ENCODE data around the gene ARHGAP21.
A peak's percentile ranks its signal among the peaks of the same experiment; 100 is the strongest.
"Not testable (repeated sequence)": the region's sequence is repeated elsewhere in the genome, so short reads cannot be mapped to it uniquely, and the experiment has no call there.

ARHGAP21 gene

DNA sequence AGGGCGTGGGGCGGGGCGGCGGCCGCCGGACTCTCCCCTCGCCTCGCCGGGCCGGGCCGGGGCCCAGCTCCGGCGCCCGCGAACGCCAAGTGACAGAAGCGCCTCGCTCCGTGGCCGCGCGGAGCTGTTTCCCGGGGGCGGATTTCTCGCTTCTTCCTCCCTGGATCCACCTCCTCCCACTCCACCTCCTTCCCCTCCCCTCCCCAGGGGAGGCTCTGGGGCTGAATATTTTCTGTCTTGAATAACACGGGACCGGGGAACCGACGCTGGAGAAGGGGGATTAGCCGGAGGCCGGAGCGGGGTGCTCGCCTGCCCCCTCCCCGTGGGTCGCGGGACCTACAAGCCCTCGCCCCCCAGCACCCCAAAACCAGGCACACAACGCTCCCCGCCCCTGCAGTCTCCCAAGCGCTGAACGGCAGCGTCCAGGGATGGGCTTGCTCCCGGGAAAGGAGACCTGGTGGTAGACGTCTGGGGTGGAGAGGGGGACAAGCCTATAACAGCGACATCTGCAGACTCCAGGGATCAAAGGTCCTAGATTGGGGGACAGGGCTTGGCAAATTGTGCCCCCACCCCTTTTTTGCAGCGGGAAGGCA is at the start of gene ARHGAP21:
Gene ARHGAP21 (minus strand): TSS at position 100 of the 593 bp plus-strand sequence. CDS start 1,988 bp downstream, outside the sequence.
- peak; percentile 42 for ATAC-seq
- peaks cover 29% of the 10 kb centered on the region for H3K4me1 Mint-ChIP-seq
- H3K4me3 Mint-ChIP-seq = peak within 1 kb of the TSS; percentile 92 to 95
- H3K27ac Mint-ChIP-seq = peak within 1 kb of the TSS; percentile 92 to 93
- no peaks in the 10 kb centered on the region for H3K27me3 Mint-ChIP-seq
- DNase-seq = peak; percentile 54 to 62
- no peaks in the 10 kb centered on the region for H3K9me3 Mint-ChIP-seq

DNA sequence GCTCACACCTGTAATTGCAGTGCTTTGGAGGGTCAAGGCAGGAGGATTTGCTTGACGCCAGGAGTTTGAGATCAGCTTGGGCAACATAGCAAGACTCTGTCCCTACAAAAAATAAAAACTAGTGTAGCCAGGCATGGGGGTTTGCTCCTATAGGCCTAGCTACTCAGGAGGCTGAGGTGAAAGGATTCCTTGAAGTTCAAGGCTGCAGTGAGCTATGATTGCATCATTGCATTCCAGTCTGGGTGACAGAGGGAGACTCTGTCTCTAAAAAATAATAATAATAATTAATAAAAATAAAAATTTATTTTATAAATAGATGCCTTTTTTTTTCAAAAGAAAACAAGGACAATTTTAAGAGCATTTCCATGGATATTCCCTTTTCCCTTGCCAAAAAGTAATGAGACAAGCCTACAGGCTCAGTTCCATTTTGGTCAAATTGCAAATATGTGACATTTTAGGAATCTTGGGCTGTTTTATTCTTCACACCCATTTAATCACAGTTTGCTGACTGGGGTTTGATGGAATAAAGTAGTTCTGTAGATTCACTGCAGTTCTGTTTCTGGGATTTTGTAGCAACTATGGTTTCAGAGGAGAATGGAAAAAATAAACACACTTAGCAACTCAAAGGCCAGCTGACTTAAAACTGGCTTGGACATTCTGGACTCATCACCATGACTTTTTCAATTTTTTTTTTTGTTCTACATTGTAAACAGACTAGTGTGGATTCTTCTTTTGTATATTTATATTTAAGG is 48.4 kb upstream of the ARHGAP21 start:
- no peak for DNase-seq
- no peak for ATAC-seq
- Mint-ChIP-seq H3K9me3 (no peaks in the 10 kb centered on the region), H3K4me1 (peaks cover 12% of the 10 kb centered on the region), H3K4me3 (no peak overlapping the region), H3K27ac (no peak overlapping the region), H3K27me3 (no peaks in the 10 kb centered on the region)

DNA sequence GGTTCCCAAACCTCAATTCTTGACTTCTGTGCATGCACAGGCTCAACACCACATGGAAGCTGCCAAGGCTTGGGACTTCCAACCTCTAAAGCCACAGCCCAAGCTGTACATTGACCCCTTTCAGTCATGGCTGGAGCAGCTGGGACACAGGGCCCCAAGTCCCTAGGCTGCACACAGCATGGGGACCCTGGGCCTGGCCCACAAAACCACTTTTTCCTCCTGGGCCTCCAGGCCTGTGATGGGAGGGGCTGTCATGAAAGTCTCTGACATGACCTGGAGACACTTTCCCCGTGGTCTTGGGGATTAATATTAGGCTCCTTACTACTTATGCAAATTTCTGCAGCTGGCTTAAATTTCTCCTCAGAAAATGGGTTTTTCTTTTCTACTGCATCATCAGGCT is 41.3 kb upstream of the ARHGAP21 start:
- peaks cover 20 to 28% of the 10 kb centered on the region in 2 donors for H3K9me3 Mint-ChIP-seq
- not testable (repeated sequence) for H3K27me3 Mint-ChIP-seq, H3K4me1 Mint-ChIP-seq, H3K27ac Mint-ChIP-seq, H3K4me3 Mint-ChIP-seq, DNase-seq, ATAC-seq

DNA sequence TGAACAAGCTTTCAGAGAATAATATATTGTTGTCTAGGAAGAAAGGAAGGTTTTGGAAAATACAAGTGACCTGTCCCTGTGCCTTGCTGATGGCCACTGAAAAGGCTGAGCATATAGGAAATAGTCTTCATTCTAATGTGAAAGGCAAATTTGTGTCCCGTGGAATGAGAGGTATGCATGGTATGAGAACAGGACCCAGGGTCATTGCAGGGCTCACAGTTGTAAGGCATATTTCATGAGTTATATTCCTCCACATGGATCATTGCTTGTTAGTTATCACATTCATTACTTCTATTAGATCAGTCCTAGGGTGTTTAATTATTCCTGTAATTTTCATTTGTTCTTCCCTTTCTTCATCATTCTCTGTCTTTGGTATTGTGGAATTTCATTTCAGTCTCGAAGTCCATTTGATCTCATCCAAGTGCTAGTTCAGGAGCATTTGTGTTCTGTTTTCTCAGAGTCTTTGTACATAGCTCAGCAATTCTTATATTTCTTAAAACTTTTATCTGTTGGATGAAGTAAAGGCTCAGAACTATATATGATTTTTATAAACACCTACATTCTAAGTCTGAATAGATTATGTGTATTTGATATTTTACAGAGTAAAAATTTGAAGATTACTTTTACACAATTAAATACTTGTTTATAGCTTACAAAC is 39.4 kb upstream of the ARHGAP21 start:
- no peak for ATAC-seq
- no peak for DNase-seq
- no peaks in the 10 kb centered on the region for H3K27me3 Mint-ChIP-seq

DNA sequence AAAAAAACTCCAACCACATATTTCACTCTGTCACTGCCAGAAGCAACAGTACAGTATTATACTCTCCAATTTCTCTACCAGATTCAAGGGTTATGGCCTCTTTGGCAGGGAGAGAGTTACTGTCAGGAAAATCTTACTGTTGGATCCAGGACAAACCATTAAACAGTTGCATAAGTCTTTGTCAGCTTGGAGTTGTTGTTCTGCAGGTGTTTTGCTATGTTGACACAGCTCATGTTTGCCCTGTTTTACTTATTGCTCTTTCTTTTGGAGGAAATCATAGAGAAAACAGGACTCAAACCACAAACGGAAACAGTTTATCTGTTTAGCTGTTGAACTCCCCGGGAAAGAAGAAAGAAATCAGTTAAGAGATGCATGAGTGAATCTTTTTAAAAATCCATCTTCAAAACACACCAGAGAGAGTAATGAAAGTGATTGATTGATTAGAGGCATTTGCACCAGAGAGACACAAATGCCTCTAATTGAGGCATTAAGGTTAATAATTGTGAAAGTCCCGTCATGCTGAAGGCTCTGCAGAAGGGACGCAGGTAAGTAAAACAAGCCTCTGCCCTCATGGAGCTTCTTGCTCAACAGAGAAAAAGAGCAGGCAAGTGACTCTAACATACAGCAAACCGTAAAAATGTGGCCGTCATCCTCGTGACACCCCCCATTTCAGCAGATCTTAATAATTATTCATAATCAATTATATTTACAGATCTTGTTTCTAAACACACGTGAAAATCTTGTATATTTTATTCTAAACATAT is 38.7 kb upstream of the ARHGAP21 start:
- no peak overlapping the region for H3K27ac Mint-ChIP-seq

More for the DNA sequence above, 39.4 kb upstream of the ARHGAP21 start:
- Mint-ChIP-seq H3K4me1 (no peaks in the 10 kb centered on the region), H3K27ac (no peak overlapping the region), H3K4me3 (no peak overlapping the region), H3K9me3 (peaks cover 20 to 28% of the 10 kb centered on the region in 2 donors)

DNA sequence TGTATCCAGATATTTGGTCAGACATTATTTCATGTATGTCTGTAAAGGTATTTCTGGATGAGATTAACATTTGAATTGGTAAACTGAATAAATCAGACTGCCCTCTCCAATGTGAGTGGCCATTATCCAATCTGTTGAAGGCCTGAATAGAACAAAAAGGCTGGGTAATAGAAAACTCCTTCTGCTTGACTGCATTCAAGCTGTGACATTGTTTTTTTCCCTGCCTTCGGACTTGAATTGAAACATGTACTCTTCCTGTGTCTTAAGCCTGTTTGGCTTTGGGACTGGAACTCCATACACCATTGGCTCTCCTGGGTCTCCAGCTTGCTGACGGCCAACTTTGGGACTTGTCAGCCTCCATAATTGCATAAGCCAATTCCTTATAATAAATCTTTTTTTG is 36.0 kb upstream of the ARHGAP21 start:
- H3K4me1 Mint-ChIP-seq = no peaks in the 10 kb centered on the region
- no peak overlapping the region for H3K27ac Mint-ChIP-seq
- H3K27me3 Mint-ChIP-seq = no peaks in the 10 kb centered on the region
- peaks cover 9 to 15% of the 10 kb centered on the region in 2 donors for H3K9me3 Mint-ChIP-seq
- no peak overlapping the region for H3K4me3 Mint-ChIP-seq
- no peak for DNase-seq
- no peak for ATAC-seq

More for the DNA sequence above, 38.7 kb upstream of the ARHGAP21 start:
- no peaks in the 10 kb centered on the region for H3K4me1 Mint-ChIP-seq
- H3K27me3 Mint-ChIP-seq = no peaks in the 10 kb centered on the region
- no peak for DNase-seq
- ATAC-seq = no peak
- peaks cover 20 to 28% of the 10 kb centered on the region in 2 donors for H3K9me3 Mint-ChIP-seq
- no peak overlapping the region for H3K4me3 Mint-ChIP-seq

DNA sequence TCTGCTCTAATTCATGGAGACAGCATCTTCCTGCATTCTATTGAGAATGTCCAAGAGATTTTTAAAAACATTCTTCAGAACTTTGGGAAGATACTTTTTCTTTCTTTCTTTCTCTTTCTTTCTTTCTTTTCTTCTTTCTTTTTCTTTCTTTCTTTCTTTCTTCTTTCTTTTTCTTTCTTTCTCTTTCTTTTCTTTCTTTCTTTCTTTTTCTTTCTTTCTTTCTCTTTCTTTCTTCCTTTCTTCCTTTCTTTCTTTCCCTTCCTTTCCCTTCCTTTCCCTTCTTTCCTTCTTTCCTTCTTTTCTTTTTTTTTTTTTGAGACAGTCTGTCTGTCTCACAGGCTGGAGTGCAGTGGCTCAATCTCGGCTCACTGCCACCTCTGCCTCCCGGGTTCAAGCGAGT is 34.6 kb upstream of the ARHGAP21 start:
- DNase-seq, H3K27ac Mint-ChIP-seq, H3K4me3 Mint-ChIP-seq, H3K27me3 Mint-ChIP-seq, ATAC-seq, H3K4me1 Mint-ChIP-seq, H3K9me3 Mint-ChIP-seq: not testable (repeated sequence)

DNA sequence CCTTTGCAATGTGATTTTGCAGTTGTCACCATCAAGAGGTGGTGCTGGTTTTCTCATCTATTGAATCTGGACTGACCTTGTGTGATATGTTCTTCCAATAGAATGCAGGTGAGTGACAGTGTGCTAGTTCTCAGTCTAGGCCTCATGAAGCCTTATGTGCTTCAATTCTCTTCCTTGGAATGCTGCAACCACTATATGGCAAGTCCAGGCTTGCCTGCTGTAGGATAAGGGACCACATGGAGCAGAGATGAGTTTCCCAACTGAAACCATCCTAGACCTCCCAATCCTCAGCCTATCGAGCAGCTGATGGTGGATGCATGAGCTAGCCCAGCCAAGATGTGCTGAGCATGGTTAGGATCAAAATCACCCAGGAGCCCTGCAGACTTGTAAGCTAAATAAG is 32.6 kb upstream of the ARHGAP21 start:
- H3K27ac Mint-ChIP-seq = no peak overlapping the region
- DNase-seq (no peak), ATAC-seq (no peak)
- peaks cover 0 to 7% of the 10 kb centered on the region in 2 donors for H3K9me3 Mint-ChIP-seq
- H3K4me1 Mint-ChIP-seq = no peaks in the 10 kb centered on the region
- H3K27me3 Mint-ChIP-seq = no peaks in the 10 kb centered on the region
- H3K4me3 Mint-ChIP-seq = no peak overlapping the region

DNA sequence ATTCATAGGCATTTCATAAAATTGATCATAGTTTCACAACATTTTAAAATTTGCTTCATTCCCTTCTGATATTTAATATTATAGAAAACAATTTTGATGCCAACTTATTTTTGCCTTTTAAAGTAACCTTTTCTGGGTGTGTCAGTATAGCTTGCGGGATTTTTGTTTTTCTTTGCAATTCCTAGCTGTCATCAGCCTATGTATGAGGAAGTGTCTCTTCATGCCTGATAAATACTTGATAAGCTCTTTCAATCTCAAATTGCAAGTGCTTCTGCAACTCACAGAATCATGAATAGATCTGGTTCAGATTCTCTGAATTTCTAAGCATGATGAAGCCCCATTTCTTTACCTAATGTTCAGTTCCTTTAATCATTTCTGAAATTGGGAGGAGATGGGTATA is 28.0 kb upstream of the ARHGAP21 start:
- no peak for ATAC-seq
- Mint-ChIP-seq H3K27me3 (no peaks in the 10 kb centered on the region), H3K4me1 (no peaks in the 10 kb centered on the region), H3K9me3 (no peaks in the 10 kb centered on the region), H3K4me3 (no peak overlapping the region), H3K27ac (no peak overlapping the region)
- no peak for DNase-seq

DNA sequence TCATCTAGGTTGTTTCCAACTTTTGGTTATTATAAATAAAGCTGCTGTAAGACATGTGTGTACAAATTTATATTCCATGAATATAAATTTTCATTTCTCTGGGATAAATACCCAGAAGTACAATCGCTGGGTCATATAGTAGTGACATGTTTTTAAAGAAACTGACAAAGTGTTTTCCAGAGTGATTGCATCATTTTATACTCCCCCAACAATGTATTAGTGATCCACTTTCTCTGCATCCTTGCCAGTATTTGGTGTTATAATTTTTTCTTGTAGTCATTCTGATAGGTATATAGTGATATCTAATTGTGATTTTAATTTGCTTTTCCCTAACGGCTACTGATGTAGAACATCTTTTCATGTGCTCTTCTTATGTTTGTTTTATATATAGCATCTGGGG is 27.0 kb upstream of the ARHGAP21 start:
- Mint-ChIP-seq H3K4me1 (no peaks in the 10 kb centered on the region), H3K4me3 (no peak overlapping the region), H3K9me3 (no peaks in the 10 kb centered on the region), H3K27me3 (no peaks in the 10 kb centered on the region), H3K27ac (no peak overlapping the region)
- ATAC-seq = no peak
- no peak for DNase-seq

DNA sequence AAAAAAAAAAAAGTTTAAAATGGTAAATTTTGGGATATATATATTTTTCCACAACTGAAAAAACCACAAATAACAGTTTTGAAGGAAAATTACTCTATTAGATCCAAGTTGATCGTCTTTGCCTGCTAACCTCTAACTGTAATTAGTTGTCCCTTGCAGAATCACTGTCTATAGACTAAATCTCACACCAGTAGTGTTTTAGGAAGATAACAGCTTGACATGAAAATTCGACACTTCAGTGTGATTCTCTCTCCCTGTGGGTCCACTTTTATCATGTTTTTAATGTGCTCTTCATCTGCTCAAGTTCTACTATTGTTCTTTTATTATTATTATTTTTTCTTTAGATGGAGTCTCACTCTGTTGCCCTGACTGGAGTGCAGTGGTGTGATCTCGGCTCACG is 24.5 kb upstream of the ARHGAP21 start:
- no peak for ATAC-seq
- Mint-ChIP-seq H3K4me3 (no peak overlapping the region), H3K4me1 (no peaks in the 10 kb centered on the region), H3K27ac (no peak overlapping the region), H3K9me3 (no peaks in the 10 kb centered on the region), H3K27me3 (no peaks in the 10 kb centered on the region)
- DNase-seq = no peak

DNA sequence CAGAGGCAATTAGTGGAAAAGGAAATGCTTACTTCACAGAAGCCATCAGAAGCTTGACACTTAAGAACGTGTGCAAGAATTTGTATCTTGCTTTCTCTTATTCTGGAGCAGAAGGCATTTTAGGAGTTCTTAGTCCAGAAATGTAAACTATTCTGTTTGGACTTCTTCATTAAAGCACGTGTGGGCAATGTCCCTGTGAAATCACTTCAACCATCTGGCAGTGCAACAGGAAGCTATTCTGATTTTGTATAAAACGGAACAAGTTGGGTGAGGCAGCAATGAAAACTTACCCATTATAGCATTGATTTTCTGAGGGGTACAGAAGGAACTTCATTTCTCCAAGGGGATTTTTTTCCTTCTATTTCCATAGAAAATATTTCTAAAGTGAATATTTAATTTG is 21.3 kb upstream of the ARHGAP21 start:
- Mint-ChIP-seq H3K27ac (no peak overlapping the region), H3K4me3 (no peak overlapping the region), H3K4me1 (no peaks in the 10 kb centered on the region), H3K9me3 (no peaks in the 10 kb centered on the region), H3K27me3 (no peaks in the 10 kb centered on the region)
- DNase-seq (no peak), ATAC-seq (no peak)

DNA sequence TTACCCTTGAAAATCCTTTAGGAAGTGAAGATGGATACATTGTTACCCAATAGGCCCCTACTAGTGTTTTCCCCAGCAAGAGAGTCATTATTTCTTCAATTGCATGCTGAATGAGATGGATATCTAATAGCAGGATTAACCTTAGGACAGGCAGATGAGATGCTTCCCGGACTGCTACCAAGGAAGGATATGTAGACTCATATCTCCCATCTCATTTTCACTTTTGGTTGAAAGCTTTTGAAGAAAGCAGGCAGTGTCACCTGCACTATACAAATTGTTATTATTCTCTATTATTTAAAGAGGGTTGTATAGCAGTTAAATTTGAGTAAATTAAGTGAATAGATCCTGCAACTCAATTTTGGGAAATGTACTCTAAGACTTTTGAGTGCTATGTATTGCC is 17.0 kb upstream of the ARHGAP21 start:
- no peak overlapping the region for H3K4me3 Mint-ChIP-seq
- H3K27ac Mint-ChIP-seq = no peak overlapping the region

DNA sequence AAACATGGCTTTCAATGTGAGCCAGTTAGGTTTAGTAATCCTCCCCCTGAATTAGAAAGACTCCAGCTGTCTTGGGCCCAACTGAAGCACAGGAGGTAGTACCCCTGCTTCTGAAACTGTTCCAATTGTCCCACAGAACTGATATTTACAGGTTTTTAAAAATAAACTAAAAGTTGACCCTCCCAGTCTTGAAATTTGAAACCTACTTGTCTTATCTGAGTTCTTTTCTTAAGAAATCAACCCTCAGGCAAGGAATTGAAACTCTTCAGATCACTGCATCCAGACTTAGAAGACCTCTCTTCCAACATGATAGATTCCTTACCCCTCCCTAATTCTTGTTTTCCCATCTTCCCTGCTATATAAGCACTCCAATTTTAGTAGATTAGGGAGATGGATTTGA is 13.3 kb upstream of the ARHGAP21 start:
- H3K4me1 Mint-ChIP-seq = no peaks in the 10 kb centered on the region
- no peaks in the 10 kb centered on the region for H3K9me3 Mint-ChIP-seq
- ATAC-seq (no peak), DNase-seq (no peak)
- no peaks in the 10 kb centered on the region for H3K27me3 Mint-ChIP-seq
- H3K27ac Mint-ChIP-seq = no peak overlapping the region
- no peak overlapping the region for H3K4me3 Mint-ChIP-seq

More for the DNA sequence above, 17.0 kb upstream of the ARHGAP21 start:
- Mint-ChIP-seq H3K27me3 (no peaks in the 10 kb centered on the region), H3K4me1 (no peaks in the 10 kb centered on the region), H3K9me3 (no peaks in the 10 kb centered on the region)
- DNase-seq = no peak
- ATAC-seq = no peak

DNA sequence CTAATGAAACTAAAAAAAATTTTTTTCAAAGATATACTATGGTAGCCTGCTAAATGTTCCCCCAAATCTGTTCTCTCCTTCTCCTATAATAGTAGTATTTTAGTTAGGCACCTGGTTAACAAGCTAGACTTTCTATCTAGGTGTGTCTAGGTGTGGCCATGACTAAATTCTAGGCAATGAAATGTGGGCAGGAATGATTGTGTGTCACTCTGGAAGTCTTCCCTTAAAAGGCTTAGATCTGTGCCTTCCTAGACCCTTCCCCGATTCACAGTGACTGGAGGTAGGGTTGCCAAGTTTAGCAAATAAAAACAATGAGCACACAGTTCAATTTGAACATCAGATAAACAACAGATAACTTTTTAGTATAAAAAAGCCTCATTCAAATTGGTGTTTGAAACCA is 8.3 kb upstream of the ARHGAP21 start:
- H3K4me3 Mint-ChIP-seq = no peak overlapping the region
- peaks cover 5% of the 10 kb centered on the region for H3K4me1 Mint-ChIP-seq
- H3K27me3 Mint-ChIP-seq = no peaks in the 10 kb centered on the region
- no peaks in the 10 kb centered on the region for H3K9me3 Mint-ChIP-seq
- DNase-seq (no peak), ATAC-seq (no peak)
- no peak overlapping the region for H3K27ac Mint-ChIP-seq
